Left ventricle myocardium superior (tissue), 1 donor: ENCODE measurements around the gene SLC6A8. TPM values are rescaled to one million over a fixed set of nuclear protein-coding genes. Genes with fewer than 3 reads are reported as not detected.

Source experiments
- ATAC-seq: fragments of 200-7000 bp; cut with Tn5 transposase; one replicate; pipeline ENCODE4 v1.9.1; 2020; ENCODE audit warnings: mild to moderate bottlenecking, moderate library complexity
- DNase-seq: peaks from one replicate; pipeline ENCODE4 v3.0.0-alpha.2; 2020
- intact Hi-C: fragments of 100-400 bp; cut with micrococcal nuclease; formaldehyde crosslinking; loops from one replicate; pipeline ENCODE4 v1.11.0; 2022
- long read RNA-seq: library from polyadenylated mRNA; unstranded; transcript quantifications from one replicate; pipeline ENCODE4 v2.0.0, GENCODE V29; 2021
- total RNA-seq: library from RNA; stranded (reverse); fragmentation: NEBNext Ultra II Directional; extraction: Animal tissue kit (Norgen Biotek cat#: 25700); gene quantifications from one replicate; pipeline ENCODE4 v1.2.1, GENCODE V29; 2021
- donor health status: DM: no; HTN: yes; CAD: no; lungs with severe emphysema.

Gene SLC6A8
- 208 TPM for total RNA-seq
- long read RNA-seq, transcript SLC6A8-201 (13 exons, 3,763 nt) = major isoform, 33 of 168 reads
- long read RNA-seq, partial matches to known transcripts = 52 of 168 reads
- long read RNA-seq, other reads (novel, unspliced or antisense) = 83 of 168 reads

DNA sequence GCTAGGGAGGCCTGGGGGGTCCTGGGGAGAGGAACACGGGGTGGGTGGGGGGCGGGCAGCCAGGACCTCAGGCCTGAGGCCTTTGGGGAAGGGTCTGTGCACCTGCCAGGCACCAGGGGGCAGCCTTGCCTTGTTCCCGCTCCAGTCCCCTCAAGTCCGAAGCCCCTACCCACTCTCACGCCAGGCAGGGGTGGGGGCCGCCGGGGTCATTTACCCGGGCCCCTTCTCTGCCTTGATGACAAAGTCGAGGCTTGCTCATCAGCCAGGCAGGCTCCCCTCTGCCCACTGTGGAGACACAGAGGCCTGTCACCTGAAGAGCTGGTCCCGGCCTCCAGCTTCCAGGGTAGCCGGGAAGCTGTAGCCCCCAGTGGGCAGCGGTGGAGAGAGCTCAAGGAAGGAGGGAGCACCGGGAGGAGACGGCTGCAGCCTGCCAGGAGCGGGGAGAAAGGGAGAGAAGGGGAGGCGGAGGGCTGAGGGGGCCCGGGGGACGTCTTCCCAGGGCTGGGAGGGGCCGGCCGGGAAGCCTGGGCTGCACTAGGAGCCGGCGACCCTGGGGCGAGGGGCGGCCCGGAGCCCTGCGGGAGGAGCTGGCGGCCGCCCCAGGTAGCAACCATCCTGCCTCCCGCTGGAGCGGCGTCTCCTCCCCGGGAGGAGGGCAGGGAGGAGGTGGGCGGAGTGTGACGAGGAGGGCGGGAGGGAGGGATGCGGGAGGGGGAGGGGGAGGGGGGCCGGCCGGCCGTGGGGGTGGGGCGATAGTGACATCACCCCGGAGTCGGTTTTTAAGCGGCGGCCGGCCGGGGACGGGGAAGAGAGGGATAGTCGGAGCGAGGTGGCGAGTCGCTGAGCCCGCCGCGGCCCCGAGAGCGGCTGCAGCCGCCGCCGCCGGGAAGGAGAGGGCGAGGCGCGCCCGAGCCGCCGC lies at the start of gene SLC6A8:
Gene SLC6A8, plus strand, starts transcription at position 806 of the 919 bp plus-strand sequence. CDS start 649 bp downstream, outside the sequence.
- DNase-seq = peak; percentile 84
- intact Hi-C loops = no loop called here

DNA sequence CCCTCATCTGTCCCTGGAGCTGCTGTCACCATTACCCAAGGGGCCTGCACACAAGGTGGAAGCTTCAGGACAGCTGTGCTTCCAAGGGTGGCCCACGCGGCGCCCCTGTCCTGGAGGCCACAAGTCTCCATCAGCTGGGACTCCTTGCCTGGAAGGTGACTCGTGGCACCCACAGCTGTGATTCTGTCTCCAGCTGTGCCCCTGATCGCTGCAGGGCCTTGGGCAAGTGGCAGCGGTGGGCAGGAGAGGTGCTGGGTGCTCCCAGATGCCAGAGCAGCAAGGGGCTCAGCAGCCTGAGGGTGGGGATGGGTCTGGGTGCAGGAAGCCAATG lies 49.7 kb upstream of the SLC6A8 start:
- intact Hi-C loops = no loop called here
- no peak for ATAC-seq

More for the DNA sequence above, at the start of gene SLC6A8:
- ATAC-seq = peak; percentile 70

DNA sequence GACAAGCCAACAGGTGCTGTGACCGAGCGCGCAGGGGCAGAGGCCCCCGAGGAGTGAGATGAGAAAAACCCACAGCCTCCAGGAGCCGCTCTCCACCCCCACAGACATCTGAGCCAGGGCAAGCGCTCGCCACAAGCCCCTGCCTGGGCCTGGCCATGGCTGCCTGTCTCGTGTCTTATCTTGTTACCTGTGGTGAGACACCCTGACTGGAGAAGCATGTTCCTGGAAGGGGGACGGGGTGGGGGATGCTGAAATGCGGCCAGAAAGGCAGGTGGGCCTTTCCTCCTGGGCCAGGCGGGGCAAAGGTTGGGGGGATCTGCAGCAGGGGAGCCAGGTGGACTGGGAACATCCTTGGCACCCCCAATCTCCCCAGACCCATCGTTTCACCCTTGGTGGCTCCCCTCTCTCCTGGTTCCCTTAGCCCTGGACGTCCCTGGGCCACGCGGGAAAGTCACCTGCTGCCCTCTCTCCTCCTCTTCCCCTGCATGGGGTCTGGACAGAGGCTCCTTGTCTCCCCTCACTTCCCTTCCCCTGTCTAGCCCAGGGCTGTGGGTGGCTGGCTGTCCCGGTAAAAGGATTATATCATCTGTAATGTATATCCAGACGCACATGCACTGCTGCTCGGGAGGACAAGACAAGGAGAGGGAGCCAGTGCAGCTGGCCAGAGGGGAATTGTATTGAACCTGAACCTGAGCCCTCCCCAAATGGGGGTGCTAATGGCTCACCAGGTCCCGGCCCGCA lies 49.1 kb upstream of the SLC6A8 start:
- intact Hi-C loops = no loop called here
- DNase-seq = no peak
- ATAC-seq = no peak

More for the DNA sequence above, 49.7 kb upstream of the SLC6A8 start:
- DNase-seq = no peak

DNA sequence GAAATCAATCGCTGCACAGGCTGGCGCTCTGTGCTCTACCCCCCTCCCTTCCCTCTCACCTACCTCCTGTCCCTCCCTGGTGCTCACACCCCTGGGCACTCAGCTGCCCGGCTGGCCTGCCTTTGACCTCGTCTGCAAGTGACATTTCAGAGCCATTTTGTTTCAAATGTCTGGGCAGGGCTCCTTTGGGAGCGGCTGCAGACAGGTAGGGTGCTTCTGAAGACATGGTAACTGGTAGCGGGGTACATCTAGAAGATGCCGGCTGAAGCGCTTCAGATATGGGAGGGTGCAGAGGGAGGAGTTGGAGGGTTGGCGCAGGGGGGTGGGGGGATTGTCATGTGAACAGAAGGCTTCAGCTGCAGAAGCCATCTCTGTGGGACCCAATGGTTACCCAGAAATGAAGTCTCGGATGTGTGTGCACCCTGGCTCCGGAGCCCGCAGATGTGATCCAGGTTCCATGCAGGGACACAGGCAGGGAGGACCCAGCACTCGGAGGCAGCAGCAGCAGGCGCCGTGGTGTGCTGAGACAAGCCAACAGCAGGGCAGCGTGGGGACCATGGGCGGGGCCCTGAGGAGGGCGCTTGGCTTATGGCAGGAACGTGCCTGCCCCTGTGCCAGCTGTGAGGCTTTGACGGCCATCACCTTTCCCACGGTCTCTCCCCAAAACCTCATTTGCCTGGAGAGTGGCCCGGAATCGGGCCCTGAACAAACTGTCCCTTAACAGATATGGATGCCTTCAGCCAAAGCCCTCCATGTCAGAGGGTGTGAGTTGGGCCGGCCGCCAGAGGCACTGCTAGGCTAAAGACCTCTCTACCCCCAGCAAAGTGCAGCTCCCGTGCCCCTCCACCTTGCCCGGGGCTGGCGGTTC lies 48.3 kb upstream of the SLC6A8 start:
- no peak for DNase-seq
- intact Hi-C loops = no loop called here
- ATAC-seq = no peak

DNA sequence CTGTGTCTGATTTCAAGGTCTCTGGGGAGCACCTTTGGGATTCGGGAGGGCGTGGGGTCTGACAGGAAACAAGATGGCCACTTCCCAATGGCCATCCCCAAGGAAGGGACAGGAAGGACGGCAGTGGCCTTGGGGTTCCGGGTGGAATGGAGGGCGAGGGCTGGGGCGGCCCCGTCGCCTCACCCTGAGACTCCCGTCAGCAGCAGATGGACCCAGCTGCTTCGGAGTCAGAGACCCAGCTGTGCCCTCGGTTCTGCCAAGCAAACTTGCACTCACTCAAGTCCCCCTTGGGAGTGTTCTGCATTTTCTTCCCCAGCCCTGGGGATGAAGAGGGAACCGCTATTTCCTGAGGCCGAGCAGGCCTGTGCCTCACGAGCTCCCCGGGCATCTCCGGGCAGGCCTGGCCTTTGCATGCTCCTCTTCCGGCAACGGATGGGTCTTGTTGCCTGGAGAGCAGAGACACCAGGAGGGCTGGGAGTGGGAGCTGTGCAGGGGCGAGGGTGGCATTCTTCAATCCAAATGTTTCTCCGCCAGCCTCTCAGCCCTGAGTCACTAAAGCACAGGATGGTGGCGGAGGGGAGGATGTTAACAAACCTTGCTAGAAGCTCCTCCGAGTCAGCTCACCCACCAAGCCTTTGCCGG lies 47.6 kb upstream of the SLC6A8 start:
- no peak for DNase-seq

DNA sequence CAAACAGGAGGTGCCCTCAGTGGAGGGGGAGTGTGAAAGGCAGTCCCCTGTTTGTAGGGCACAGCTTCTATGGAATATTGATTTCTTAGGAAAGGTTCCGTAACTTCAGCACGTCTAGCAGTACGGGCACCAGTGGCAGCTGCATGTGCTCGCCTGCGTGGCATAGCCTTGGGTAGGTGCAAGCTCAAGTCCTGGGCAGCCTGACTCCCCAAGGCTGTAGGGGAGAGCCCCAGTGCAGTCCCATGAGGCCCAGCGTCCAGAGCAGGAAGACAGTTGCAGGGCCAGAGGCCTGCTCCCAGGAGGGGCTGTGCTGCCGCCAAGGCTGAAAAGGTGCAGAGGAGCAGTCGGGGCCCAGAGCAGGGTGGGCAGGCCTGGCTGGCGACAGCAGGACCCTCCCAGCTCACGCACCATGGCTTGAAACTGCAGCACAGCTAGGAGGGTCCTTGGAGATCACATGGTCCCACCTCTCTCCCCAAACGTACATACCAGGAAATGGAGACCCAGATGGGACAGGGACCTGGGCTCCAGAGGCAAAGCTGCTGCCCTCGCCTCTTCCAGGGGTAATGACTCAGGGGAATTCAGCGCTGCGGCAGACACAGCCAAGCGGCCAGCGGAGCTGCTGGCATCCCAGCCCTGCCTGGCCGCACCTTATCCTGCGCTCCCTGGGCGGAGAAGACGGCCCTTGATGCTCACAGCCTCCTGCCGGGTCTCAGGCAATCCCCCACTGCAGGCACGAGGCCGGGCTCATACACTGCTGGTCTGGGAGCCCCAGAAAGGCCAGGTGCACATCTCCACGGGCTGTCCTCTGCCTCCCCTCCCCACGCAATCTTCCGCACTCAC lies 46.8 kb upstream of the SLC6A8 start:
- intact Hi-C loops = no loop called here
- DNase-seq (no peak), ATAC-seq (no peak)

More for the DNA sequence above, 47.6 kb upstream of the SLC6A8 start:
- intact Hi-C loops = no loop called here
- ATAC-seq = no peak

DNA sequence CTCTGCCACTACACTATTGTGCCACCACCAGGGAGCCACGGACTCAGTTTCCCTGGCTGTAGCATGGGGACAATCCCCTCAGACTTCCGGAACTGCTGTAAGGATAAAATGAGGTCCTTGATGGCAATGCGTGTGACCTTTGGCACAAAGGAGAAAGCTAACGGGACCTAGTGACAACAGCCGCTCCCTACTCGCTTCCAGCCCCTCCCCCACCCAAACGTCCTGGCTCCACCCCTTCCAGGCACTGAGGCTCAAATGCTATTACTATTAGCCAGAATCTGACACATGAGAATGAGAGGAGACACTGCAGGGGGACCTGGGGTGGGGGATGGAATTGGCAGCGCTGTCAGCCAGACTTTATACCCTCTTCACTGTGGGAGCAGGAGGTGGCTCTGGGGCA lies 46.1 kb upstream of the SLC6A8 start:
- intact Hi-C loops = no loop called here
- DNase-seq (no peak), ATAC-seq (no peak)

DNA sequence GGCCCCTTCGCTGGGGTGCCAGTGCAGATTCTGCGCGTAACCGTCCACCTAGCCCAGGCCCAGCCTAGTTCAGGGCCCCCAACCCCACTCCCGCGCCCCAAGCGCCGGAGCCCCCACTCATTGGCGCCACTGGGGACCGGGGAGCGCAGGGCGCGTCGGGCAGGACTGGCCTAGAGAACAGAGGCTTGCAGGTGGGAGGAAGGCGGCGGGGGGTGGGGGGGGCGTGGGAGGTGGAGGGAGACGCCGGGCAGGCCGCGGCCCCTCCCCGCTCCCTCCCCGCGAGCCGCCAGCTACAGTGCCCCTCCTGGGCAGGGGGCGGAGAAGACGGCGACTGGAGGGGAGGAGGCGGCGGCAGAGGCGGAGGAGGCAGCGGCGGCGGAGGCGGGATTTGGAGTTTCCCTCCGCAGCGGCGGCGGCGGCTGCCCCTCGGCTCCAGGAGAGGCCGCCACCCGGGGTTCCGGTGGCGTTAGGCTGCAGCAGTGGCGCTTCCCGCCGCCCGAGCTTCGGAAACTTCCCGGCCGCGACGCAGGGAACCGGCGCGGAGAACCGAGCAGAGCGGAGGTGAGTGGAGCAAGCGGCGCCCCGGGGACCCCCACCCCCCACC lies 45.6 kb upstream of the SLC6A8 start:
- ATAC-seq = no peak
- no peak for DNase-seq
- intact Hi-C loops = no loop called here

DNA sequence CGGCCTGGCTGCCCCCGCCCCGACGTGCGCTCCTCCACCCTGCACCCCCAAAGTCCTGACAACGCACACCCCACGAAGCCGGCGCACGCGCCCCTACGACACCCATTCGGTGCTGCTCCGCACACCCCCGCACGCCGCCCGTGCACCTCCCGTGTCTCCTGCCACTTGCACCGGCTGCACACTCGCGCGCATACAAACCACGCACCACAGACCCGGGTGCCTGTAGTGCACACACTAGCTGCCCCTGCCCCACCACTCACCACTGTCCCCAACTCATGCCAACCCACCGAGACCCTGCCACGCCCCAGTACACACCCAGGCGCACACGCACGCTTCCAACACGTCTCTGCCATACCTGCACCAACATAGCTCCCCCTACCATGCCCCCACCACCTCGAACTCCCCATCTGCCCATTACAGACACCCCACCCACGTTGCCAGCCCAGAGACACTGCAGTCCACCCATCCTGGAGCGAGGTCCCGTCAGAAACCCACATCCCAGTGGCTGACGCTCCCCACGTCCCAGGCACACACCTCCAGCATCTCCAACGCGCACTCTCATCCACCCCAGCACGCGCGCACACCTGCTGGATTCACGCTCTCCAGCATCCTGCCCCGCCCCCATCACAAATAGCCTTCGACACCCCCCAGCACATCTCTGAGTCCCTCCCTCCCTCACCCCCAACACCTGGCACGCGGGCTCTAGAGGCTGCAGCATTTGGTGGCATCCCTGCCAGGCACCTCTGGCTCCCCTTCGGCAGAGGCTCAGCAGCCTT lies 44.9 kb upstream of the SLC6A8 start:
- no peak for ATAC-seq
- no peak for DNase-seq
- intact Hi-C loops = no loop called here

DNA sequence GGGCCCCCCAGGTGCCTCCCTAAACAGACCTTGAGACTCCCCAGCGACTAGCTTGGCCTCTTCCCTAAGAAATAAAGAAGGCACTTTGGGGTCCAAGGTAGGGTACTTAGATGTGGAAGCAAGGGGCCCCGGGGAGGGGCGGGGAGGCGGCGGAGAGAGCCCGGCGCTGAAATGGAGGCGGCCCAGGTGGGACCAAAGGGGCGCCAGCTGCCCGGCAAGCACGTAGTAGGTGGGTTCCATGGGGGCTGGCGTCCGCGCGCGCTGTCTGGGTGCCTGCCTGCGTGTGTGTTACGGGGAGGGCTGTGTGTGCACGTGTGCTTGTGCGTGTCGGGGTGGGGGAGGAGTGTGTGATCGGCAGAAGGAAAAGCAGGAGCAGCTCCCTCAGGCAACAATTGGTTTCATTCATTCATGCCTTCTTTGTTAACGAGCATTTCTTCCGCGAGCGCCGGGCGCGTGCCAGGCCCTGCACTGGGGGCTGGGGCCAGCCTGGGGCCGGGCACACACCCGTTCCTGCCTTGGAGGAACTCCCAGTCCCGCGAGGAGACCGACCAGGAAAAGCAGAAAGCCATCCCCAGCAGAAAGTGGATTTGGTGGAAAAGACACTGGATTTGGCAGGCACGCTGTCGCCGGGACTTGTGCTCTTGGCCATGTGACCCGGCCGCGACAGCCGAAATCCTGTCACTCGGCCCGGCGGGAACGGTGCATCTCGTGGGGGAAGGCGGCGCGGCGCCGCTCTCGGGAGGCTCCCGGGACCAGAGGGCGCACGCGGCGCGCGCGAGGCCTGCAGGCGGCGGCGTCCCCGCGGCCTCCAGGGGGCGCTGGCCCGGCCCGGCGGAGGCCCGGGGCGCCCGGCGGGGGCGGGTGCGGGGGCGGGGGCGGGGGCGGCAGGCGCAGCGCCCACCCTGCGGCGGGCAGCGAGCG lies 44.0 kb upstream of the SLC6A8 start:
- intact Hi-C loops = no loop called here
- ATAC-seq (peak; percentile 53), DNase-seq (peak; percentile 43)

DNA sequence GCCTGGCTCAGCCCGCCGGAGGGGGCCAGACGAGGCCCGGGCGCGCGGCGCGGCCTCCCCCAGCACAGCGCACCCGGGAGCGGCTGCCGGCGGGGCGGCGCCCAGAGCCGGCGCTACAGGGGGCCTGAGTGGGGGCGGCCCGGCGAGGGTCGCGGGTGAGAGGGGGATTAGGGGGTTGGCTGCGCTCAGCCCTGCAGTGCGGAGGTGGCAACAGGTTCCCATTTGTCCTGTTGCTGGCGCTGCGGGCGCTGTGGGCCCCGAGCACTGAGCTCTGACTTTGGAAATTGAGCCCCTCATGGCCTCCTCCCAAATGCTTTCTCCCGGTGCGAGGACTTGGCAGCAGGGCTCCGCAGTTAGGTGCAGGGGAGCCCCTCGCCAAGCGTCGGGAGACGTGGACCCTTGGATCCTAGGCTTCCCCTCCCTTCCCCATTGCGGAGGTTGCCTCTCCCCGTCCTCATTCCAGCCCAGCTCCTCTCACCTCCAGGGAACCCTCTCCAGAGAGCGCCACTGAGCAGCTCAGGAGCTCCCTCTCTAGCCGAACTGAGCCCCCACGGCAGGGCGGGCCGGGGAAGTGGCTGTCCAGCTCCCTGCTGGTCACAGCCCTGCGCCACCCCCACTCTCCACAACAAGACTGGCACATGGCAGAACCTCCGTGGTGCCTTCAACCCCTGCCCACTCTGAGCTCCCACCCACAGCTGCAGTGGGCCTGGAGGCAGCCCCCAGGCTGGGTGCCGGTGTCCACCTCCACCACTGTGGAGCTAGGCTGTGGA lies 43.2 kb upstream of the SLC6A8 start:
- ATAC-seq = no peak
- intact Hi-C loops = no loop called here
- no peak for DNase-seq

DNA sequence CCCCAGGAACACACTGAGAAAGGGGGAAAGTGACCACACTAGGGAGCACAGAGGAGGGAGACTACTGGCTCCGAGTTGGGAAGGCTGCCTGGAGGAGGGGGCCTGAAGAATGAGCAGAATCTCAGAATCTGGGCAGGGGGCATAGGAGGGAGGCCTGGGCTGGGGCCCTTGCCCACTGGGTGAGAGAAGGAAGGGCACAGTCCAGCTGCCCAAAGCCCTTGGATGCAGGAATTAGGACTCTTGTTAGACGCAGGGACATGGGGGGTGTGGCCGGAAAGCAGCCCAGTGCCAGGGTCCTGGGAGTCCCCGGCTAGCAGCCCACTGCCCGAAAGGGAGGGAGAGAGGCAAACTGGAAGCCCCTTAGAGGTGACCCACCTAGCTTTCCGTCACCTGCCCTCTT lies 42.6 kb upstream of the SLC6A8 start:
- ATAC-seq = no peak
- DNase-seq = no peak
- intact Hi-C loops = no loop called here

DNA sequence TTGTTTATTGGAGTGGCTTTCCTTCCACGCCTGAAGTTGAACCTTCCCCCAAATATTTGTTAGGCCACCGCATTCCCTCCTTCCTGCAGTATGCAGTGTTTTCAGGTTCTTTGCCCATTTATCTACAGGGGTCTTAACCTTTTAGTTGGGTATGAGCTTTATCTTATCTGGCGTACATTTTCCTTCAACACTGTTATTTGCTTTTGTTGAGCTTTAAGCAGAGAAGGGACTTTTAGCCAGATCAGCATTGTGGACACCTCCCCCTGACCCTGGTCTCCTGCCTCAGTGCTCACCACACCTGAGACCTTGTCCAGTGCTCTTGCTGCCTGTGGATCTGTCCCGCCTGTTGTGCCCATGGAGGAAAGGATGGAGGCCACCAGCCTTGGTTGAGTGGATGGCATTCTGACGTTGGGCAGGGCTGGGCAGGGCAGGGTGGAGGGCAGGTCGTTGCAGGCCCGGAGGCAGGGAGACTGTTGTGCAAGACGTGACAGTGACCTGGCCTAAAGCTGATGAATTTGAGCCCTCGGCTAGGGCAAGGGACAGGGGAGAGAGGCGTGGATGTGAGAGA lies 41.7 kb upstream of the SLC6A8 start:
- intact Hi-C loops = no loop called here
- DNase-seq = no peak
- no peak for ATAC-seq

DNA sequence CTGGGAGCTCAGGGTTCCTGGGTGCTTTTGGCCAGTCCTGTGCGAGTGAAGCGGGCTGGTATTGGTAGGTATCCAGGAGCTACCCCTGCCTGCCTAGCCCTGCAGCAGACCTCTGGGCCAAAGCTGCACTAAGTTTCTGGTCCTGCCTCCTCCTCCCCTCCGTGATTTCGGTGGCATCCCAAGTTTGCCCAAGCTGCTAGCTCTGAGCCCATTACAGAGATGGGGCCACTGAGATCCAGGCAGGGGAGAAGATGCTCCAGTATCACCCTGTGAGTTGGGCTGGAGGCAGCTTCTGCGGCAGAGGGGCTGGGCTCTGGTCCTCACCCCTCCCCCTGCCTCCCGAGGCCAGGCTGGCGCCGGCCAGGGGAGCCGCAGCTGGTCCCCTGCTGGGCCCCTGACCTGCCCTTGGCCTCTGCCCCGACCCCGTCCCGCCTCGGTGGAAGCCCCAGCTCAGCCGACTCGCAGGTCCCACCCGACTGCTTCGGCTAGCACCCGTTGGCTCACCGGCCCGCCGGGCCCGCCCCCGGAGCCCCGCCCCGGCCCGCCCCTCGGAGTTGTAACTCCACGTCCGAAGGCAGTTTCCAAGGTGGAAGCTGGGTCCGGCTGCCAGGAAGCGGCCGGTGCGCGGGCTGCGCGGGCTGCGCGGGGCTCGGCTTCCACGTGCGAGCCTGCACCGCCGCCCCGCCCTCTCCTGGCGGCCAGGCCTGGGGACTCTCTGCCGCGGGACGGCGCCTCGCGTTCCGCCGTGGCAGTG lies 40.9 kb upstream of the SLC6A8 start, which contains the start of gene DUSP9:
Gene DUSP9, plus strand, starts transcription at position 584 of the 754 bp plus-strand sequence. CDS start 751 bp downstream, outside the sequence.
- ATAC-seq (peak; percentile 54), DNase-seq (no peak)
- intact Hi-C loops = no loop called here
